ENCODE data around the gene STAT1.
A peak's percentile ranks its signal among the peaks of the same experiment; 100 is the strongest.

STAT1 gene

GRCh38 chr2:191013932-191014652 is at the start of gene STAT1:
STAT1 (minus strand) TSS chr2:191014171; CDS start chr2:191010003, 4,168 bp downstream.
- peak within 1 kb of the TSS; percentile 70 to 93 for H3K9ac ChIP-seq (ENCODE audit: low read depth in 1 of 2, low read length in 2 of 2)
- H3K27me3 ChIP-seq (ENCODE audit: control insufficient read depth in 2 of 2, insufficient read depth in 2 of 2, low read length in 2 of 2) = no peaks in the 10 kb centered on the region

GRCh38 chr2:191063584-191063983 is 49.6 kb upstream of the STAT1 start:
- no peak overlapping the region for H3K9ac ChIP-seq (ENCODE audit: low read depth in 1 of 2, low read length in 2 of 2)
- no peaks in the 10 kb centered on the region for H3K9me3 ChIP-seq (ENCODE audit: control insufficient read depth in 2 of 2, low read length in 2 of 2)
- no peak overlapping the region for H3K27ac ChIP-seq (ENCODE audit: low read depth in 2 of 2, low read length in 2 of 2)
- no peaks in the 10 kb centered on the region for H3K4me1 ChIP-seq (ENCODE audit: control insufficient read depth in 2 of 2, insufficient read depth in 2 of 2, low read length in 2 of 2)
- no peaks in the 10 kb centered on the region for H3K36me3 ChIP-seq (ENCODE audit: control insufficient read depth in 2 of 2, insufficient read depth in 2 of 2, low read length in 2 of 2)
- H3K27me3 ChIP-seq (ENCODE audit: control insufficient read depth in 2 of 2, insufficient read depth in 2 of 2, low read length in 2 of 2) = no peaks in the 10 kb centered on the region
- H3K4me3 ChIP-seq (ENCODE audit: low read length in 2 of 2) = no peak overlapping the region

More at GRCh38 chr2:191013932-191014652, at the start of gene STAT1:
- H3K4me1 ChIP-seq (ENCODE audit: control insufficient read depth in 2 of 2, insufficient read depth in 2 of 2, low read length in 2 of 2) = peaks cover 18 to 19% of the 10 kb centered on the region in 2 donors
- H3K36me3 ChIP-seq (ENCODE audit: control insufficient read depth in 2 of 2, insufficient read depth in 2 of 2, low read length in 2 of 2) = peaks cover 11 to 12% of the 10 kb centered on the region in 2 donors
- H3K4me3 ChIP-seq (ENCODE audit: low read length in 2 of 2) = peak within 1 kb of the TSS; percentile 75 to 100
- no peaks in the 10 kb centered on the region for H3K9me3 ChIP-seq (ENCODE audit: control insufficient read depth in 2 of 2, low read length in 2 of 2)
- H3K27ac ChIP-seq (ENCODE audit: low read depth in 2 of 2, low read length in 2 of 2) = peak within 1 kb of the TSS; percentile 88 to 92

- Histone ChIP-seq H3K4me1 (ENCODE audit: control insufficient read depth in 2 of 2, insufficient read depth in 2 of 2, low read length in 2 of 2) (no peaks in the 10 kb centered on the region), H3K9me3 (ENCODE audit: control insufficient read depth in 2 of 2, low read length in 2 of 2) (no peaks in the 10 kb centered on the region), H3K9ac (ENCODE audit: low read depth in 1 of 2, low read length in 2 of 2) (no peak overlapping the region), H3K27me3 (ENCODE audit: control insufficient read depth in 2 of 2, insufficient read depth in 2 of 2, low read length in 2 of 2) (no peaks in the 10 kb centered on the region), H3K4me3 (ENCODE audit: low read length in 2 of 2) (no peak overlapping the region), H3K36me3 (ENCODE audit: control insufficient read depth in 2 of 2, insufficient read depth in 2 of 2, low read length in 2 of 2) (no peaks in the 10 kb centered on the region), H3K27ac (ENCODE audit: low read depth in 2 of 2, low read length in 2 of 2) (peak overlapping the region in 1 of 2 donors; percentile 27)
Measured at GRCh38 chr2:191061381-191061980, 47.5 kb upstream of the STAT1 start.

- no peaks in the 10 kb centered on the region for H3K36me3 ChIP-seq (ENCODE audit: control insufficient read depth in 2 of 2, insufficient read depth in 2 of 2, low read length in 2 of 2)
- H3K9me3 ChIP-seq (ENCODE audit: control insufficient read depth in 2 of 2, low read length in 2 of 2) = no peaks in the 10 kb centered on the region
- no peak overlapping the region for H3K9ac ChIP-seq (ENCODE audit: low read depth in 1 of 2, low read length in 2 of 2)
- H3K4me1 ChIP-seq (ENCODE audit: control insufficient read depth in 2 of 2, insufficient read depth in 2 of 2, low read length in 2 of 2) = no peaks in the 10 kb centered on the region
- H3K27ac ChIP-seq (ENCODE audit: low read depth in 2 of 2, low read length in 2 of 2) = no peak overlapping the region
- no peaks in the 10 kb centered on the region for H3K27me3 ChIP-seq (ENCODE audit: control insufficient read depth in 2 of 2, insufficient read depth in 2 of 2, low read length in 2 of 2)
- no peak overlapping the region for H3K4me3 ChIP-seq (ENCODE audit: low read length in 2 of 2)
Measured at GRCh38 chr2:191059308-191059707, 45.3 kb upstream of the STAT1 start.

GRCh38 chr2:191056228-191056627 is 42.3 kb upstream of the STAT1 start:
- H3K27ac ChIP-seq (ENCODE audit: low read depth in 2 of 2, low read length in 2 of 2) = no peak overlapping the region

GRCh38 chr2:191053256-191053655 is 39.3 kb upstream of the STAT1 start:
- Histone ChIP-seq H3K27ac (ENCODE audit: low read depth in 2 of 2, low read length in 2 of 2) (no peak overlapping the region), H3K36me3 (ENCODE audit: control insufficient read depth in 2 of 2, insufficient read depth in 2 of 2, low read length in 2 of 2) (no peaks in the 10 kb centered on the region), H3K4me3 (ENCODE audit: low read length in 2 of 2) (no peak overlapping the region)

More at GRCh38 chr2:191056228-191056627, 42.3 kb upstream of the STAT1 start:
- H3K4me1 ChIP-seq (ENCODE audit: control insufficient read depth in 2 of 2, insufficient read depth in 2 of 2, low read length in 2 of 2) = peaks cover 0 to 4% of the 10 kb centered on the region in 2 donors
- H3K4me3 ChIP-seq (ENCODE audit: low read length in 2 of 2) = no peak overlapping the region
- H3K36me3 ChIP-seq (ENCODE audit: control insufficient read depth in 2 of 2, insufficient read depth in 2 of 2, low read length in 2 of 2) = no peaks in the 10 kb centered on the region
- no peaks in the 10 kb centered on the region for H3K9me3 ChIP-seq (ENCODE audit: control insufficient read depth in 2 of 2, low read length in 2 of 2)
- no peak overlapping the region for H3K9ac ChIP-seq (ENCODE audit: low read depth in 1 of 2, low read length in 2 of 2)
- no peaks in the 10 kb centered on the region for H3K27me3 ChIP-seq (ENCODE audit: control insufficient read depth in 2 of 2, insufficient read depth in 2 of 2, low read length in 2 of 2)

GRCh38 chr2:191051825-191052778 is 38.1 kb upstream of the STAT1 start:
- H3K27me3 ChIP-seq (ENCODE audit: control insufficient read depth in 2 of 2, insufficient read depth in 2 of 2, low read length in 2 of 2) = no peaks in the 10 kb centered on the region
- H3K4me3 ChIP-seq (ENCODE audit: low read length in 2 of 2) = no peak overlapping the region
- H3K27ac ChIP-seq (ENCODE audit: low read depth in 2 of 2, low read length in 2 of 2) = no peak overlapping the region
- no peaks in the 10 kb centered on the region for H3K9me3 ChIP-seq (ENCODE audit: control insufficient read depth in 2 of 2, low read length in 2 of 2)
- H3K4me1 ChIP-seq (ENCODE audit: control insufficient read depth in 2 of 2, insufficient read depth in 2 of 2, low read length in 2 of 2) = peaks cover 0 to 4% of the 10 kb centered on the region in 2 donors
- H3K9ac ChIP-seq (ENCODE audit: low read depth in 1 of 2, low read length in 2 of 2) = no peak overlapping the region
- no peaks in the 10 kb centered on the region for H3K36me3 ChIP-seq (ENCODE audit: control insufficient read depth in 2 of 2, insufficient read depth in 2 of 2, low read length in 2 of 2)

More at GRCh38 chr2:191053256-191053655, 39.3 kb upstream of the STAT1 start:
- Histone ChIP-seq H3K4me1 (ENCODE audit: control insufficient read depth in 2 of 2, insufficient read depth in 2 of 2, low read length in 2 of 2) (peaks cover 0 to 4% of the 10 kb centered on the region in 2 donors), H3K9ac (ENCODE audit: low read depth in 1 of 2, low read length in 2 of 2) (no peak overlapping the region), H3K27me3 (ENCODE audit: control insufficient read depth in 2 of 2, insufficient read depth in 2 of 2, low read length in 2 of 2) (no peaks in the 10 kb centered on the region), H3K9me3 (ENCODE audit: control insufficient read depth in 2 of 2, low read length in 2 of 2) (no peaks in the 10 kb centered on the region)

- H3K9ac ChIP-seq (ENCODE audit: low read depth in 1 of 2, low read length in 2 of 2) = no peak overlapping the region
Measured at GRCh38 chr2:191051177-191051576, 37.2 kb upstream of the STAT1 start.

GRCh38 chr2:191050640-191050987 is 36.6 kb upstream of the STAT1 start:
- Histone ChIP-seq H3K9ac (ENCODE audit: low read depth in 1 of 2, low read length in 2 of 2) (no peak overlapping the region), H3K4me1 (ENCODE audit: control insufficient read depth in 2 of 2, insufficient read depth in 2 of 2, low read length in 2 of 2) (peaks cover 0 to 4% of the 10 kb centered on the region in 2 donors), H3K27me3 (ENCODE audit: control insufficient read depth in 2 of 2, insufficient read depth in 2 of 2, low read length in 2 of 2) (no peaks in the 10 kb centered on the region), H3K36me3 (ENCODE audit: control insufficient read depth in 2 of 2, insufficient read depth in 2 of 2, low read length in 2 of 2) (no peaks in the 10 kb centered on the region), H3K27ac (ENCODE audit: low read depth in 2 of 2, low read length in 2 of 2) (no peak overlapping the region), H3K9me3 (ENCODE audit: control insufficient read depth in 2 of 2, low read length in 2 of 2) (no peaks in the 10 kb centered on the region), H3K4me3 (ENCODE audit: low read length in 2 of 2) (no peak overlapping the region)

More at GRCh38 chr2:191051177-191051576, 37.2 kb upstream of the STAT1 start:
- Histone ChIP-seq H3K27me3 (ENCODE audit: control insufficient read depth in 2 of 2, insufficient read depth in 2 of 2, low read length in 2 of 2) (no peaks in the 10 kb centered on the region), H3K27ac (ENCODE audit: low read depth in 2 of 2, low read length in 2 of 2) (no peak overlapping the region), H3K9me3 (ENCODE audit: control insufficient read depth in 2 of 2, low read length in 2 of 2) (no peaks in the 10 kb centered on the region), H3K4me1 (ENCODE audit: control insufficient read depth in 2 of 2, insufficient read depth in 2 of 2, low read length in 2 of 2) (peaks cover 0 to 4% of the 10 kb centered on the region in 2 donors), H3K4me3 (ENCODE audit: low read length in 2 of 2) (no peak overlapping the region), H3K36me3 (ENCODE audit: control insufficient read depth in 2 of 2, insufficient read depth in 2 of 2, low read length in 2 of 2) (no peaks in the 10 kb centered on the region)

All from mucosa of rectum (tissue), 2 donors.